GM19023 (cell line): Measurements from ENCODE around the gene RNF151.
"Not testable (repeated sequence)": the region's sequence is repeated elsewhere in the genome, so short reads cannot be mapped to it uniquely, and the experiment has no call there.

Source experiments
- ATAC-seq: cut with Tn5 transposase; IDR thresholded peaks from one replicate; pipeline ENCODE4 v1.9.1; 2021; ENCODE audit warnings: mild to moderate bottlenecking, moderate library complexity; ENCODE audit not compliant: unreplicated experiment

RNF151 gene

GRCh38 chr16:1958715-1959268 lies 7.9 kb upstream of the RNF151 start:
- no peak for ATAC-seq

- peak; percentile 62 for ATAC-seq
These were observed 7.2 kb upstream of the RNF151 start, which contains the start of gene NDUFB10 for GRCh38 chr16:1959269-1960039. Gene NDUFB10 (plus strand): TSS chr16:1959538. CDS start chr16:1959625, 87 bp downstream.

GRCh38 chr16:1960665-1961630 lies 5.7 kb upstream of the RNF151 start:
- no peak for ATAC-seq

GRCh38 chr16:1961651-1962067 lies 5.0 kb upstream of the RNF151 start:
- ATAC-seq, result no peak

- not testable (repeated sequence) for ATAC-seq
These were observed 4.2 kb upstream of the RNF151 start for GRCh38 chr16:1962161-1963153.

GRCh38 chr16:1963806-1964505 lies 2.7 kb upstream of the RNF151 start:
- ATAC-seq, result peak; percentile 9

- peak; percentile 76 for ATAC-seq
These were observed 1.9 kb upstream of the RNF151 start, which contains the start of gene RPS2 for GRCh38 chr16:1964506-1965395. Gene RPS2 (minus strand): TSS chr16:1964826. CDS start chr16:1964625, 201 bp downstream.

GRCh38 chr16:1965396-1966001 lies 1.2 kb upstream of the RNF151 start:
- no peak for ATAC-seq

GRCh38 chr16:1968146-1968953 lies 1.7 kb downstream of the RNF151 start:
- no peak for ATAC-seq

- peak; percentile 82 for ATAC-seq
These were observed 5.3 kb downstream of the RNF151 start, which contains the start of gene TBL3 for GRCh38 chr16:1971796-1972489. Gene TBL3 (plus strand): TSS chr16:1972053. CDS start chr16:1972165, 112 bp downstream.

- ATAC-seq, result no peak
These were observed 5.8 kb downstream of the RNF151 start for GRCh38 chr16:1972490-1972877.

GRCh38 chr16:1973461-1974156 lies 7.0 kb downstream of the RNF151 start:
- no peak for ATAC-seq

GRCh38 chr16:1974157-1975070 lies 7.8 kb downstream of the RNF151 start:
- ATAC-seq, result no peak

GRCh38 chr16:1975432-1976215 lies 9.0 kb downstream of the RNF151 start:
- ATAC-seq, result no peak
